ENCODE measurements around the gene INSC. TPM values are rescaled to one million over a fixed set of nuclear protein-coding genes. Genes with fewer than 3 reads are reported as not detected.

Gene INSC
- total RNA-seq, 4 donors from 2014 or later, result not detected

DNA sequence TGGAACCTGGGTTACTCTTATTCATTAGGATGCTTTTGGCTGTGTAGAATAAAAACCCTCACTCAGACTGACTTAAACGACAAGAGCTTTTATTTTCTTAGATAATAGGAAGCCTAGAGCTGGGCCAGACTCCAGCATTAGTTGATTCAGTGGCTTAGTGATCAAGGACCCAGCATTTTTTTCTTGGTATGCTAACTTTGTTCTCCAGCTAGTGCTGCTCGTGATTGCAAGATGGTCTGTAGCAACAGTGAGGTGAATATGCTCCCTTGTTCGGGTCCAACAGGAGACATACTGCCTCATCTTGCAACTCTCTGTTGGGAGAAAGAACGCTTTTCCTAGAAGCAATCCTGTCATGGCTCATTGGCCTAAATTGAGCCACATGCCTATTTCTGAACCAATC is 33.4 kb downstream of the INSC start:
- no peak for TF ChIP-seq POLR2A (IDR thresholded peaks at IDR 0.05)
- TF ChIP-seq, protein P1, sequence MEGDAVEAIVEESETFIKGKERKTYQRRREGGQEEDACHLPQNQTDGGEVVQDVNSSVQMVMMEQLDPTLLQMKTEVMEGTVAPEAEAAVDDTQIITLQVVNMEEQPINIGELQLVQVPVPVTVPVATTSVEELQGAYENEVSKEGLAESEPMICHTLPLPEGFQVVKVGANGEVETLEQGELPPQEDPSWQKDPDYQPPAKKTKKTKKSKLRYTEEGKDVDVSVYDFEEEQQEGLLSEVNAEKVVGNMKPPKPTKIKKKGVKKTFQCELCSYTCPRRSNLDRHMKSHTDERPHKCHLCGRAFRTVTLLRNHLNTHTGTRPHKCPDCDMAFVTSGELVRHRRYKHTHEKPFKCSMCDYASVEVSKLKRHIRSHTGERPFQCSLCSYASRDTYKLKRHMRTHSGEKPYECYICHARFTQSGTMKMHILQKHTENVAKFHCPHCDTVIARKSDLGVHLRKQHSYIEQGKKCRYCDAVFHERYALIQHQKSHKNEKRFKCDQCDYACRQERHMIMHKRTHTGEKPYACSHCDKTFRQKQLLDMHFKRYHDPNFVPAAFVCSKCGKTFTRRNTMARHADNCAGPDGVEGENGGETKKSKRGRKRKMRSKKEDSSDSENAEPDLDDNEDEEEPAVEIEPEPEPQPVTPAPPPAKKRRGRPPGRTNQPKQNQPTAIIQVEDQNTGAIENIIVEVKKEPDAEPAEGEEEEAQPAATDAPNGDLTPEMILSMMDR (IDR thresholded peaks at IDR 0.05 in 4 of 5, conservative IDR thresholded peaks at IDR 0.05 in 1 of 5), result no peak
- ATAC-seq, result no peak

DNA sequence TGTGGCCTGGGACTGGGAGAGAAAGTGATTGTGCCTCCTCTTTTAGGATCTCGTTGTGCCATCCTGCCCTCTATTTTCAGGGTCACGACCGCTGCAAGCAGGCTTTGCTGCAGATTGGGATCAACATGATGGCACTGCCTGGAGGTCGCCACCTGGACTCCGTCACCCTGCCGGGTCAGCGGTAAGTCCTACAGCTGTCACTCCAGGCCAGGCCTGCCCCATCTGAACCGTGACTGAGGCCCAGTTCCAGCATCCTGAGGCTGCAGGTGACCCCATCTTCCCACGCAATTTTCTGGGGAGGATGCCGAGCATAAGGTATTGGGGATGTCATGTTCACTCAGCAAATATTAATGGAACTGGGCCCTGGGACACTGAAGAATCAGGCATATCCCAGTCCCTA is 34.3 kb downstream of the INSC start:
- no peak for TF ChIP-seq POLR2A (IDR thresholded peaks at IDR 0.05)
- TF ChIP-seq, protein P1 (IDR thresholded peaks at IDR 0.05 in 4 of 5, conservative IDR thresholded peaks at IDR 0.05 in 1 of 5), result no peak

More for the DNA sequence above, 33.4 kb downstream of the INSC start:
- in situ Hi-C loops (cut with MboI; ENCODE audit: low sequenced_read_pairs in 4 of 4), result no loop called here
- intact Hi-C loops (cut with DNase I; ENCODE audit: low total_unique reads), result no loop called here
- H3K4me1 ChIP-seq, result no peaks in the 10 kb centered on the region
- no peak for DNase-seq
- no peaks in the 10 kb centered on the region for H3K9me3 ChIP-seq
- no peak overlapping the region for H3K27ac ChIP-seq
- no peaks in the 10 kb centered on the region for H3K36me3 ChIP-seq
- H3K4me3 ChIP-seq, result no peak overlapping the region
- no peaks in the 10 kb centered on the region for H3K27me3 ChIP-seq

DNA sequence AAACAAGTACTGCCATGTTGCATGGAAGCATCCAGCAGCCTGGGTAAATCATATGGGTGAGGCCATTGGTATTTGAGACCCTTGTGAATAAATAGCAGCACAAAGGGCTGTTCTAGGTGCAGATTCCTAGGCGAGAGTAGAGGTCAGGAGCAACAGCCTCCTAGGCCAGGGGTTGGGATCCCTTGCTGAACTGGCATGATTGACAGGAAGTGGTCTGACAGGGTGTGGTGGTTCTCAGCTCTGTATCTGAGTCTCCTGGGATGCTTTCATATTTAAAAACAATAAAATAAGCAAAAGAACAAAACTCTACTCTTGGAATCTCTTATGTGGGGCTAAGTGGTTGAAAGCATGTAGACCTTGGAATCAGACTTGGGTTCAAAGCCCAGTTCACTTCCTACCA is 35.8 kb downstream of the INSC start:
- TF ChIP-seq, protein P1 (IDR thresholded peaks at IDR 0.05 in 4 of 5, conservative IDR thresholded peaks at IDR 0.05 in 1 of 5), result no peak
- no peak for TF ChIP-seq POLR2A (IDR thresholded peaks at IDR 0.05)
- in situ Hi-C loops (cut with MboI; ENCODE audit: low sequenced_read_pairs in 4 of 4) (no loop called here), intact Hi-C loops (cut with DNase I; ENCODE audit: low total_unique reads) (no loop called here)
- Histone ChIP-seq H3K9me3 (no peaks in the 10 kb centered on the region), H3K27me3 (no peaks in the 10 kb centered on the region), H3K4me1 (no peaks in the 10 kb centered on the region), H3K36me3 (no peaks in the 10 kb centered on the region), H3K4me3 (no peak overlapping the region), H3K27ac (no peak overlapping the region)
- DNase-seq, result no peak
- ATAC-seq, result no peak

More for the DNA sequence above, 34.3 kb downstream of the INSC start:
- H3K27ac ChIP-seq, result no peak overlapping the region
- H3K27me3 ChIP-seq, result no peaks in the 10 kb centered on the region
- no peaks in the 10 kb centered on the region for H3K36me3 ChIP-seq
- DNase-seq, result no peak
- intact Hi-C loops (cut with DNase I; ENCODE audit: low total_unique reads), result no loop called here
- H3K9me3 ChIP-seq, result no peaks in the 10 kb centered on the region
- no peak overlapping the region for H3K4me3 ChIP-seq
- ATAC-seq, result no peak
- in situ Hi-C loops (cut with MboI; ENCODE audit: low sequenced_read_pairs in 4 of 4), result no loop called here
- no peaks in the 10 kb centered on the region for H3K4me1 ChIP-seq

DNA sequence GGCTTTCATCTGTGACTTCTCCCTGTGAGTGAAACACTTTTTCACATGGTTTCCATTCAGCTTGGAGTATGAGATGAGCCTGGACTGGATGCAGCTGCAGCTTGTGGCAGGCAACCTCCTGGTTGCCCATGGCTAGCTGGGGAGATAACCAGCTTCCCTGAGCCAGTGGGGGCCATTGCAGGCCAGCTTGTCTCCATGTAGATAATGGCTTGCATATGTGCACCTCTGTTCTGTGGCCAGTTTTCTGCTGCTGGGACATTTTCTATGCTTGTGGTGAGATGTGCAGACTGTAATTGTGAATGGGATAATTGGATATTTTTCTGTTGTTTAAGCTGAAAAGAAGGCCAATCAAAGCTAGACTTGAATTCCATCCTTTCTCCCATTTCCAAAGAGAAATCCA is 38.5 kb downstream of the INSC start:
- H3K27ac ChIP-seq, result no peak overlapping the region
- in situ Hi-C loops (cut with MboI; ENCODE audit: low sequenced_read_pairs in 4 of 4), result no loop called here
- H3K4me3 ChIP-seq, result no peak overlapping the region
- H3K27me3 ChIP-seq, result no peaks in the 10 kb centered on the region
- intact Hi-C loops (cut with DNase I; ENCODE audit: low total_unique reads), result no loop called here
- no peak for TF ChIP-seq POLR2A (IDR thresholded peaks at IDR 0.05)
- TF ChIP-seq, protein P1 (IDR thresholded peaks at IDR 0.05 in 4 of 5, conservative IDR thresholded peaks at IDR 0.05 in 1 of 5), result no peak
- no peak for DNase-seq
- no peaks in the 10 kb centered on the region for H3K36me3 ChIP-seq
- no peak for ATAC-seq
- H3K9me3 ChIP-seq, result no peaks in the 10 kb centered on the region
- H3K4me1 ChIP-seq, result no peaks in the 10 kb centered on the region

DNA sequence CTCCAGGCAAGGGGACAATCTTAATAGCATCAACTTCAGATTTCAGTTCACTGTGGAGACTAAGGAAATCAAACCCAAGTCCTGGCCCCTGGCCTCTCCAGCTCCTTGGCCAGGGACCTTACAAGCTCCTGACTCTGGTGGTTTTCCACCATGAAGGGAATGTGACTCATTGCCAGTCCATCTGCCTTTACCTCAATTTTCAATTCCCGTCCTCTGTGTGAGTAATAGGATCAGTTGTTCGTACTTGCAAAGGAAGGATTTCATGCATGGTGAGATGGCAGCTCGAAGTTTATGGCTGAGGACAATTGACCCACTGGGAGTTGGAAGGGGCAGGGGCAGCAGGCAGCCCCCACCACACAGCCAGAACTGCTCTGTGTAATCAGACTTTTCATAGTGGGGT is 42.5 kb downstream of the INSC start:
- Histone ChIP-seq H3K9me3 (no peaks in the 10 kb centered on the region), H3K4me1 (no peaks in the 10 kb centered on the region), H3K4me3 (no peak overlapping the region), H3K27me3 (no peaks in the 10 kb centered on the region), H3K36me3 (no peaks in the 10 kb centered on the region), H3K27ac (no peak overlapping the region)
- intact Hi-C loops (cut with DNase I; ENCODE audit: low total_unique reads), result no loop called here
- ATAC-seq (no peak), DNase-seq (no peak)
- no peak for TF ChIP-seq POLR2A (IDR thresholded peaks at IDR 0.05)
- TF ChIP-seq, protein P1 (IDR thresholded peaks at IDR 0.05 in 4 of 5, conservative IDR thresholded peaks at IDR 0.05 in 1 of 5), result no peak
- in situ Hi-C loops (cut with MboI; ENCODE audit: low sequenced_read_pairs in 4 of 4), result no loop called here
